A673 (cell line): ENCODE measurements around the gene AGPAT3.

Experiments used
- CTCF ChIP-seq: fragments of 300-800, 200-600 bp; sonication (generic); conservative IDR thresholded peaks from 2 replicates; pipeline ENCODE4 v1.5.1; 2017; ENCODE audit warnings: low read depth, mild to moderate bottlenecking, antibody characterized with exemption, low read length, moderate library complexity, mixed read lengths
- EZH2 ChIP-seq: fragments of 200-600 bp; sonication (generic); IDR thresholded peaks from 2 replicates; pipeline ENCODE4 v1.6.1; 2017; ENCODE audit warnings: borderline replicate concordance, low read depth, mild to moderate bottlenecking, mixed read lengths, antibody characterized with exemption, low read length; ENCODE audit not compliant: poor library complexity, severe bottlenecking

DNA sequence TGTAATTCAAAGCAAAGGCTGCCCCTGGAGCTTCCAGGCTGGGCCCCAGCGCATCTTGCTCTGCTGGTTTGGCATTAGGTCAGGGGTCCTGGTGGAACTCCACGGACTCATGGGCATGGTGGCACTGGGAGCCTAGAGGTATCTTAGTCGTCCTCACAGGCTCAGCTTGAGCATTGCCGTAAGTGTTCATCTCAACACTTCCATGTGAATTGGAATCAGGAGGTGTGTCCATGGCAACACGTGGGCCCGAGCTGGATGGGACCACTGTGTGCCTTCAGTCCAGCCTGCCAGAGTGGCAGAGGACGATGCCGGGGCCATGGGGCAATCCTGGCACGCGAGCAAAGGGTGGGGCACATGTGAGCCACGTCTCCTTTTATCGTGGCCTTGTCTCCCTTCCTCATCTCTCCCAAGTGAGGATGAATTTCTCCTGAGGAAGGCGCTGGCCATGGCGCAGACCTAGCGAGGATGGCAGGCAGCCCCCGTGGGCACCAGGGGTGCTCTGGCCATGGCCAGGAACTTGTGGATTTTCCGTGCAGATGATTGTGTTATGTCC is 47.0 kb downstream of the AGPAT3 start:
- no peak for TF ChIP-seq CTCF
- TF ChIP-seq EZH2 = no peak
